ENCODE data around the gene PPP4R1. TPM values are rescaled to one million over a fixed set of nuclear protein-coding genes. Genes with fewer than 3 reads are reported as not detected.

The PPP4R1 gene
- total and polyA plus RNA-seq, 2 of the 4 experiments (the other 2 are of a cell fraction), result 80.6 to 123 TPM

GRCh38 chr18:9616049-9616448 lies 1.7 kb upstream of the PPP4R1 start:
- ChIA-PET POLR2A (ENCODE audit: unreplicated experiment) (interaction anchor here (0.6 kb wide), 1 partner anchor 89 kb away, joined by 3 read pairs; no protein-coding TSS in a partner anchor), CTCF (interaction anchor here (0.6 to 1.8 kb wide), 3 partner anchors 45 to 487 kb away, joined by 4 to 5 read pairs (median 4); no protein-coding TSS in a partner anchor)
- dilution Hi-C loops (cut with HindIII; ENCODE audit: low sequenced_read_pairs, unreplicated experiment) (no loop called here), in situ Hi-C loops (cut with MboI; ENCODE audit: low sequenced_read_pairs) (no loop called here), intact Hi-C loops (cut with micrococcal nuclease) (no loop called here)
- Histone ChIP-seq H3K27me3 (ENCODE audit: control insufficient read depth, insufficient read depth, low read length) (no peaks in the 10 kb centered on the region), H4K8ac (ENCODE audit: low read depth in 2 of 2, low read length in 2 of 2) (no peak overlapping the region; a peak in 1 of 4 replicates), H2AFZ (replicated peaks; ENCODE audit: low read length, poor library complexity) (no peak overlapping the region), H2BK120ac (ENCODE audit: low read depth, low read length) (no peak overlapping the region), H3K9ac (ENCODE audit: low read depth, low read length) (no peak overlapping the region), H4K5ac (ENCODE audit: low read depth, low read length) (no peak overlapping the region), H3K79me1 (ENCODE audit: low read depth in 1 of 2, low read length in 2 of 2) (peaks cover 13 to 31% of the 10 kb centered on the region in 2 experiments; a peak in 3 of 4 replicates), H3K27ac (ENCODE audit: insufficient read depth, low read length) (no peak overlapping the region), H2BK5ac (ENCODE audit: low read depth, low read length, poor library complexity, severe bottlenecking) (peak overlapping the region; percentile 6), H3K4me1 (ENCODE audit: control insufficient read depth, insufficient read depth, low read length) (peaks cover 16% of the 10 kb centered on the region), H2BK15ac (ENCODE audit: low read depth, low read length) (peak overlapping the region; percentile 47; the same call in 1 of the 3 replicates), H3K18ac (ENCODE audit: low read depth, low read length) (no peak overlapping the region), H3K23ac (ENCODE audit: low read depth, low read length) (no peak overlapping the region), H4K20me1 (ENCODE audit: insufficient read depth, low read length) (peaks cover 25% of the 10 kb centered on the region), H3K4me2 (ENCODE audit: low read depth, low read length) (no peak overlapping the region), H3K56ac (ENCODE audit: extremely low read depth, insufficient read depth, low read length) (no peak overlapping the region; the same call in 1 of the 2 replicates), H3K9me3 (ENCODE audit: control insufficient read depth, insufficient read depth, low read length) (no peaks in the 10 kb centered on the region), H4K91ac (ENCODE audit: insufficient read depth, low read depth, low read length) (no peak overlapping the region), H3K4me3 (ENCODE audit: insufficient read depth, low read depth, low read length) (no peak overlapping the region), H3K36me3 (ENCODE audit: control insufficient read depth, insufficient read depth, low read length) (peaks cover 3% of the 10 kb centered on the region), H3K9me1 (ENCODE audit: insufficient read depth, low read length) (peaks cover 11% of the 10 kb centered on the region), H2BK20ac (ENCODE audit: low read depth, low read length) (no peak overlapping the region; the same call in 1 of the 2 replicates), H3K4ac (ENCODE audit: low read depth, low read length) (peak overlapping the region; percentile 57; the same call in 1 of the 2 replicates), H2AK9ac (replicated peaks; ENCODE audit: low read depth, low read length, poor library complexity) (no peak overlapping the region), H3K14ac (replicated peaks; ENCODE audit: low read depth, low read length) (peak overlapping the region; percentile 24; the same call in 1 of the 2 replicates), H2AK5ac (ENCODE audit: low read depth, low read length) (0 out of 2 replicates have a peak overlapping the region, but pooled peaks have one; percentile 74)
- no CpG with 5 or more reads among the region's 2 CpGs for WGBS, 2 experiments (ENCODE audit: extremely low coverage in 2 of 2, insufficient read length in 1 of 2)
- DNase-seq (peak; percentile 59), ATAC-seq (ENCODE audit: low read depth) (no peak)
- no TSS peak for BruUV-seq (replicated peaks)
- no peak for TF ChIP-seq USF2 (IDR thresholded peaks at IDR 0.05; ENCODE audit: low read depth, low read length)
- peak; percentile 70 for TF ChIP-seq MAFK (IDR thresholded peaks at IDR 0.05; ENCODE audit: low read depth, low read length)
